Measurements from ENCODE around the gene CHCHD3.

GRCh38 chr7:132757783-132758182, 324.1 kb downstream of the CHCHD3 start:
- TF ChIP-seq CTCF (IDR thresholded peaks at IDR 0.05) = no peak
- no peak for TF ChIP-seq EP300 (IDR thresholded peaks at IDR 0.05)
- no peak for TF ChIP-seq POLR2A (IDR thresholded peaks at IDR 0.05)
- TF ChIP-seq POLR2AphosphoS5 (IDR thresholded peaks at IDR 0.05) = no peak
